Measurements from ENCODE around the gene SIAH3.
A peak's percentile ranks its signal among the peaks of the same experiment; 100 is the strongest.

SIAH3 gene

DNA sequence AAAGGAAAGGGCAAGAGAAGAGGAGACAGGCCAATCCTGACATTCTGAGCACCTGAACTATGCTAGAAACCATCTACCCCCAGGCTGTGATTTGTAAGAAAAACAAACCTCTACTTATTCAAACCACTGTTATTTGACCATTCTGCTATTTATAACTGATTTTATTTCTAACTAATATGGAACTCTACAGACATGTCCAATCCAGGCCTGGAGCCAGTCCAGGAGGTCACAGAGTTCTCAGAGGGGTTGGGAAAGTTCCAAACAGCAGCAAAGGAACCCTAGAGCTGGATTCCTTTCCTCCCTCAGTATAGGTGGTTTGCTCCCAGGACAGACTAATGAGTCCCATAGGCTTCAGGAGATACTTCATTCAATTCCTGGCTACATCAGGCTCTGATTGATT lies 24.2 kb downstream of the SIAH3 start:
- H3K27ac ChIP-seq: peak overlapping the region; percentile 80
- H4K20me1 ChIP-seq (ENCODE audit: insufficient read depth): no peaks in the 10 kb centered on the region
- peaks cover 76% of the 10 kb centered on the region for H3K4me1 ChIP-seq (ENCODE audit: low read depth, poor library complexity, severe bottlenecking)
- peak overlapping the region; percentile 51; the same call in 1 of the 2 replicates for H2AFZ ChIP-seq (ENCODE audit: low read depth)
- H3K4me3 ChIP-seq (IDR thresholded peaks at IDR 0.05; ENCODE audit: insufficient read depth, low read depth, low read length): no peak overlapping the region
- H3K9ac ChIP-seq: peak overlapping the region; percentile 29; the same call in 1 of the 2 replicates
- TF ChIP-seq, protein P1, sequence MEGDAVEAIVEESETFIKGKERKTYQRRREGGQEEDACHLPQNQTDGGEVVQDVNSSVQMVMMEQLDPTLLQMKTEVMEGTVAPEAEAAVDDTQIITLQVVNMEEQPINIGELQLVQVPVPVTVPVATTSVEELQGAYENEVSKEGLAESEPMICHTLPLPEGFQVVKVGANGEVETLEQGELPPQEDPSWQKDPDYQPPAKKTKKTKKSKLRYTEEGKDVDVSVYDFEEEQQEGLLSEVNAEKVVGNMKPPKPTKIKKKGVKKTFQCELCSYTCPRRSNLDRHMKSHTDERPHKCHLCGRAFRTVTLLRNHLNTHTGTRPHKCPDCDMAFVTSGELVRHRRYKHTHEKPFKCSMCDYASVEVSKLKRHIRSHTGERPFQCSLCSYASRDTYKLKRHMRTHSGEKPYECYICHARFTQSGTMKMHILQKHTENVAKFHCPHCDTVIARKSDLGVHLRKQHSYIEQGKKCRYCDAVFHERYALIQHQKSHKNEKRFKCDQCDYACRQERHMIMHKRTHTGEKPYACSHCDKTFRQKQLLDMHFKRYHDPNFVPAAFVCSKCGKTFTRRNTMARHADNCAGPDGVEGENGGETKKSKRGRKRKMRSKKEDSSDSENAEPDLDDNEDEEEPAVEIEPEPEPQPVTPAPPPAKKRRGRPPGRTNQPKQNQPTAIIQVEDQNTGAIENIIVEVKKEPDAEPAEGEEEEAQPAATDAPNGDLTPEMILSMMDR (conservative IDR thresholded peaks at IDR 0.05; ENCODE audit: low read depth, low read length): no peak
- H3K36me3 ChIP-seq (ENCODE audit: insufficient read depth): no peaks in the 10 kb centered on the region
- H3K27me3 ChIP-seq (ENCODE audit: insufficient read depth, low read depth): no peaks in the 10 kb centered on the region
- H3K79me2 ChIP-seq (ENCODE audit: insufficient read depth, low read depth): no peaks in the 10 kb centered on the region
- H3K4me2 ChIP-seq: peak overlapping the region; percentile 87

DNA sequence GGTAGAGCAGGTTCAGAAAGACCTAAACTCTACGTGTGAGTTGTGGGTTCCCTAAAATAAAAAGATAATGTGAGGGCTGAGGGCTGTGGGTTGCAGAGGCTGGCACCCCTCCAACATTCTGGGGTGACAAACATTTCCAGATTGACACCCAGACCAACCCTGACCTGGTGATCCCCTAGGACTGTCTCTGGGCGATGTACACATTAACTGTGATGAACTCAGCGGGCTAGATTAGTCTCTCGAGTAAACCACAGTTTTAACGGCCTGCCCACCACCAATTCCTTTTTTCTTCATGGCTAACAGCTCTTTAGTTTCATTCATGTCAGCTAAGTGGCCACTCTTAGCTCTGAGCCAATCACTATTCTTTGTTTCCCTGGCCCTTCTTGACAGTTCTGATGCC lies 24.8 kb downstream of the SIAH3 start:
- no peak overlapping the region for H3K4me3 ChIP-seq (IDR thresholded peaks at IDR 0.05; ENCODE audit: insufficient read depth, low read depth, low read length)
- TF ChIP-seq, protein P1 (conservative IDR thresholded peaks at IDR 0.05; ENCODE audit: low read depth, low read length): no peak
- H3K4me1 ChIP-seq (ENCODE audit: low read depth, poor library complexity, severe bottlenecking): peaks cover 76% of the 10 kb centered on the region
- H3K27me3 ChIP-seq (ENCODE audit: insufficient read depth, low read depth): no peaks in the 10 kb centered on the region
- H2AFZ ChIP-seq (ENCODE audit: low read depth): peak overlapping the region; percentile 51; the same call in 1 of the 2 replicates
- no peaks in the 10 kb centered on the region for H3K36me3 ChIP-seq (ENCODE audit: insufficient read depth)
- peak overlapping the region; percentile 87 for H3K4me2 ChIP-seq
- H3K9ac ChIP-seq: peak overlapping the region; percentile 29; the same call in 1 of the 2 replicates
- peak overlapping the region; percentile 80 for H3K27ac ChIP-seq
- no peaks in the 10 kb centered on the region for H3K79me2 ChIP-seq (ENCODE audit: insufficient read depth, low read depth)
- no peaks in the 10 kb centered on the region for H4K20me1 ChIP-seq (ENCODE audit: insufficient read depth)

DNA sequence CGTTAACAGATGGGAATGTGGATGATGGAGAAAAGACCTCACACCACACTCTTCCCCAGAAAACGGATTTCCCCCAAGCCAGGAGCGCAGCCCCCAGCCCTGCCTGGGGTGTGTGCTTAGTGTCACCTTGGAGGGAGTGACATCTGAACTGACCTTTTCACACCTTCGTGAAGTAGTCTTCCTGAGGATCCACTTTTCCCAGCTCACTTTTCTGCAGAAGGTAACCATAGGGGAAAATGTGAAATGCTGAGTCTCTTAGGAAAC lies 26.2 kb downstream of the SIAH3 start:
- H4K20me1 ChIP-seq (ENCODE audit: insufficient read depth): no peaks in the 10 kb centered on the region
- peaks cover 71% of the 10 kb centered on the region for H3K4me1 ChIP-seq (ENCODE audit: low read depth, poor library complexity, severe bottlenecking)
- no peak overlapping the region for H3K4me3 ChIP-seq (IDR thresholded peaks at IDR 0.05; ENCODE audit: insufficient read depth, low read depth, low read length)
- no peak overlapping the region for H3K27ac ChIP-seq
- no peaks in the 10 kb centered on the region for H3K36me3 ChIP-seq (ENCODE audit: insufficient read depth)
- H3K4me2 ChIP-seq: no peak overlapping the region
- no peaks in the 10 kb centered on the region for H3K27me3 ChIP-seq (ENCODE audit: insufficient read depth, low read depth)
- TF ChIP-seq, protein P1 (conservative IDR thresholded peaks at IDR 0.05; ENCODE audit: low read depth, low read length): no peak
- no peak overlapping the region for H2AFZ ChIP-seq (ENCODE audit: low read depth)
- no peaks in the 10 kb centered on the region for H3K79me2 ChIP-seq (ENCODE audit: insufficient read depth, low read depth)
- H3K9ac ChIP-seq: no peak overlapping the region

DNA sequence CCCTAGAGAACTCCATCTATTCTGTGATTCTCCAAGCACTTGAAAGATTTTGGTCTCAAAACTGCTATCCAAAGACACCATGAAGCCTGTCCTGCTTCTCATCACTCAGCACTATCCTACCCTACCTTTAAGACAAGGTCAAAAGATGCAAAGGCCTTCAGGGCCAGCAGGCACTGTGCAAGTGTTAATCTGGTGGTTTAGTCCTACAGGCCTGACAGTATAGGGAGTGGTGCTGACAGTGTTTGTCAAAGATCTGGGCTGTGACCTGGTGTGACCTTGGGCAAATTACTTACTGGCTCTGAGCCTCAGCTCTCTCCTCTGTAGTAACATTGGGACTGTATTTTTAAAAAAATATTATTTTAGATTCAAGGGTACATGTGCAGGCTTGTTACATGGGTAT lies 28.0 kb downstream of the SIAH3 start:
- TF ChIP-seq, protein P1 (conservative IDR thresholded peaks at IDR 0.05; ENCODE audit: low read depth, low read length): no peak
- peak overlapping the region; percentile 51 for H3K4me2 ChIP-seq
- H3K79me2 ChIP-seq (ENCODE audit: insufficient read depth, low read depth): no peaks in the 10 kb centered on the region
- no peak overlapping the region for H3K9ac ChIP-seq
- H2AFZ ChIP-seq (ENCODE audit: low read depth): peak overlapping the region; percentile 28; the same call in 1 of the 2 replicates
- H3K36me3 ChIP-seq (ENCODE audit: insufficient read depth): no peaks in the 10 kb centered on the region
- H3K27ac ChIP-seq: no peak overlapping the region
- no peaks in the 10 kb centered on the region for H3K27me3 ChIP-seq (ENCODE audit: insufficient read depth, low read depth)
- no peak overlapping the region for H3K4me3 ChIP-seq (IDR thresholded peaks at IDR 0.05; ENCODE audit: insufficient read depth, low read depth, low read length)
- H3K4me1 ChIP-seq (ENCODE audit: low read depth, poor library complexity, severe bottlenecking): peaks cover 53% of the 10 kb centered on the region
- H4K20me1 ChIP-seq (ENCODE audit: insufficient read depth): no peaks in the 10 kb centered on the region
